K562 (cell line): Measurements from ENCODE around the gene SDCCAG8.

Experiments used
- CREB3L1 ChIP-seq: fragments of 450-650 bp; IDR thresholded peaks from 2 replicates; pipeline ENCODE4 v1.6.1; 2014; ENCODE audit warnings: low read depth, mild to moderate bottlenecking, moderate library complexity, borderline replicate concordance
- XRCC4 ChIP-seq: IDR thresholded peaks from one replicate; pipeline ENCODE4 v1.6.1; 2011; ENCODE audit not compliant: insufficient read depth, insufficient read length; ENCODE audit errors: extremely low read depth
- ZNF592 ChIP-seq: fragments of 450-650 bp; IDR thresholded peaks from 2 replicates; pipeline ENCODE4 v1.6.1; 2017; ENCODE audit warnings: antibody characterized with exemption, mild to moderate bottlenecking

GRCh38 chr1:243535014-243535413, 279.2 kb downstream of the SDCCAG8 start:
- TF ChIP-seq XRCC4 (no peak), CREB3L1 (no peak), ZNF592 (no peak)
